CD4-positive, alpha-beta T cell (primary cell): ENCODE results near the gene COL19A1. TPM values are rescaled to one million over a fixed set of nuclear protein-coding genes. Genes with fewer than 3 reads are reported as not detected.

ENCODE experiments used
- ATAC-seq: fragments of 200-7000 bp; cut with Tn5 transposase; one replicate; pipeline ENCODE4 v1.10.0; 2022; ENCODE audit warnings: mild to moderate bottlenecking; ENCODE audit not compliant: poor library complexity
- CTCF ChIA-PET: fragments of 350-600 bp; sonication (Branson Sonifier 250); formaldehyde crosslinking; loops from one replicate; lab custom pipeline; 2021; ENCODE audit warnings: antibody characterized with exemption, inconsistent platforms; lab: Charles Lee
- POLR2A ChIA-PET: fragments of 350-600 bp; sonication (Branson Sonifier 250); formaldehyde crosslinking; loops from one replicate; lab custom pipeline; 2021; ENCODE audit warnings: antibody characterized with exemption, inconsistent platforms; lab: Charles Lee
- DNase-seq, 14 experiments: peaks; one replicate each; pipeline ENCODE4 v3.0.0-alpha.2; 2013 to 2020; ENCODE audit warnings: mixed read lengths in 2 of 14
- H3K27ac ChIP-seq, 2 donors: one replicate each; pipeline versions ENCODE4 v1.5.1 to v1.7.0; 2013; ENCODE audit warnings: low read length in 2 of 2, low read depth in 1 of 2, mild to moderate bottlenecking in 1 of 2
- H3K27me3 ChIP-seq, 2 experiments: 1 replicate in 1 of 2; 2 replicates in 1 of 2; pipeline versions ENCODE4 v1.6.1 to v1.7.0; 2013; ENCODE audit warnings: low read length in 2 of 2, control low read depth in 1 of 2, mild to moderate bottlenecking in 1 of 2, moderate library complexity in 1 of 2; ENCODE audit not compliant: insufficient read depth in 2 of 2, control insufficient read depth in 1 of 2
- H3K36me3 ChIP-seq: one replicate; pipeline ENCODE4 v1.6.1; 2013; ENCODE audit warnings: low read length, control low read depth; ENCODE audit not compliant: insufficient read depth
- H3K4me1 ChIP-seq: one replicate; pipeline ENCODE4 v1.6.1; 2013; ENCODE audit warnings: low read length, control low read depth; ENCODE audit not compliant: insufficient read depth
- H3K4me3 ChIP-seq: one replicate; pipeline ENCODE4 v1.5.1; 2013; ENCODE audit warnings: mild to moderate bottlenecking, low read length, moderate library complexity
- H3K9me3 ChIP-seq, 2 experiments: 1 replicate in 1 of 2; 2 replicates in 1 of 2; pipeline versions ENCODE4 v1.6.1 to v1.7.0; 2013; ENCODE audit warnings: low read length in 2 of 2, mild to moderate bottlenecking in 2 of 2, control low read depth in 1 of 2, moderate library complexity in 1 of 2; ENCODE audit not compliant: control insufficient read depth in 1 of 2, insufficient read depth in 1 of 2
- H3K27ac Mint-ChIP-seq: one replicate; pipeline ENCODE4 v1.8.0; 2020; ENCODE audit warnings: mixed read lengths
- H3K27me3 Mint-ChIP-seq: one replicate; pipeline ENCODE4 v1.8.0; 2021; ENCODE audit warnings: mixed read lengths
- H3K36me3 Mint-ChIP-seq: one replicate; pipeline ENCODE4 v1.8.0; 2021; ENCODE audit warnings: low read depth, mixed read lengths
- H3K4me1 Mint-ChIP-seq: one replicate; pipeline ENCODE4 v1.8.0; 2021; ENCODE audit warnings: low read depth, mixed read lengths
- H3K4me3 Mint-ChIP-seq: one replicate; pipeline ENCODE4 v1.8.0; 2020; ENCODE audit warnings: mild to moderate bottlenecking, mixed read lengths
- H3K9me3 Mint-ChIP-seq: one replicate; pipeline ENCODE4 v1.8.0; 2020; ENCODE audit warnings: mixed read lengths
- intact Hi-C, 2 experiments: fragments of 100-400 bp; cut with DNase I in 1 of 2; cut with micrococcal nuclease in 1 of 2; formaldehyde crosslinking; loops; one replicate each; pipeline versions ENCODE4 v1.15.1 to v1.9.0; 2023 to 2025; cut with DNase I, micrococcal nuclease
- total RNA-seq, 174 experiments: library from RNA in 2 of 174; stranded (reverse) in 2 of 174; gene quantifications; one replicate each; pipeline ENCODE4 v1.2.3 and lab custom pipeline; 2021 to 2026
- TF ChIP-seq, protein P1 (sequence below): fragments of 200-600 bp; IDR thresholded peaks from one replicate; pipeline ENCODE4 v1.8.0; 2022; ENCODE audit warnings: antibody characterized with exemption, mild to moderate bottlenecking

The COL19A1 gene
- total RNA-seq, 2 experiments from 2014 or later: not detected

DNA sequence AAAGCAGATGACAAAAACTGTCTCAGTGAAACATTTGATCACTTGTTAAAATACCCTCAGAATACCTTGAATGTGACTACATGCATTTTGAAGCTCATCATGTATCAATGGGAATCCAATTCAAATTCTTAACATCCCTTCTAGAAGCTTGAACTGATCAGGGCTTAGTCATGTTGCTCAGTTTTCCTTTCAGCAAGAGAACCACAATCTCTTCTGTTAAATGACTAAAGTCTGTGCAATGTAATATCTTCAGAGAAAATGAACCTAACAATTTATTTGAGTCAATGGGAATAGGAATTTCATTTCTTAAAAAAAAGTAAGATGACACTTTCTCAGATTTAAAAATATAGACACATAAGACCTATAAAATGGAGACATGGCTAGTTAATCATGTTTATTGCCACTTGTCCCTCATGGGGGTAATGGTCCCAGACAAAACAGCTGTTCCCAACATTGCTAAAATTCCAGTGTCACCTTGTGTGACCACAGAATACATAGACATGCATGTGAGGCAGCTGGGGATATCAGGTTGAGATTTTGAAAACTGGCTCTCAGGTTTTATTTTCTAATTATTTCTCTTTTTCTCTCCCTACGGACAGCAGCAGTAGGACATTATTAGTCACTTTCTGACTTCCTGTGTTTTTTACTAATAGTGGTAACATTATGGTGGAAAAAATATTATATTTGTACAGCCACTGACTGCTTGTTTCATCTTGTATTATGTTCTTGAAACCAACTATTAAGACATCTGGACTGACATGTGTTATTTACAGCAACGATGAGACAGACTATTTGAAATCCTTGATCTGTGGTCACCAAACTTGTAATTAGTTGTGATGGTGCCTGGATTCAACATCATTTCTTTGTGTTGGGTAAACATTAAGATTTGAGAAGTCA, 244.0 kb downstream of the COL19A1 start:
- H3K9me3 ChIP-seq: no peaks in the 10 kb centered on the region
- no peak for DNase-seq
- no peaks in the 10 kb centered on the region for H3K36me3 ChIP-seq
- H3K27me3 ChIP-seq: peaks cover 0 to 7% of the 10 kb centered on the region in 2 experiments
- Mint-ChIP-seq H3K36me3 (no peaks in the 10 kb centered on the region), H3K27me3 (peaks cover 21% of the 10 kb centered on the region), H3K27ac (no peak overlapping the region), H3K4me3 (no peak overlapping the region), H3K9me3 (no peaks in the 10 kb centered on the region), H3K4me1 (no peaks in the 10 kb centered on the region)
- no peak overlapping the region for H3K27ac ChIP-seq
- intact Hi-C loops: no loop called here
- TF ChIP-seq, protein P1, sequence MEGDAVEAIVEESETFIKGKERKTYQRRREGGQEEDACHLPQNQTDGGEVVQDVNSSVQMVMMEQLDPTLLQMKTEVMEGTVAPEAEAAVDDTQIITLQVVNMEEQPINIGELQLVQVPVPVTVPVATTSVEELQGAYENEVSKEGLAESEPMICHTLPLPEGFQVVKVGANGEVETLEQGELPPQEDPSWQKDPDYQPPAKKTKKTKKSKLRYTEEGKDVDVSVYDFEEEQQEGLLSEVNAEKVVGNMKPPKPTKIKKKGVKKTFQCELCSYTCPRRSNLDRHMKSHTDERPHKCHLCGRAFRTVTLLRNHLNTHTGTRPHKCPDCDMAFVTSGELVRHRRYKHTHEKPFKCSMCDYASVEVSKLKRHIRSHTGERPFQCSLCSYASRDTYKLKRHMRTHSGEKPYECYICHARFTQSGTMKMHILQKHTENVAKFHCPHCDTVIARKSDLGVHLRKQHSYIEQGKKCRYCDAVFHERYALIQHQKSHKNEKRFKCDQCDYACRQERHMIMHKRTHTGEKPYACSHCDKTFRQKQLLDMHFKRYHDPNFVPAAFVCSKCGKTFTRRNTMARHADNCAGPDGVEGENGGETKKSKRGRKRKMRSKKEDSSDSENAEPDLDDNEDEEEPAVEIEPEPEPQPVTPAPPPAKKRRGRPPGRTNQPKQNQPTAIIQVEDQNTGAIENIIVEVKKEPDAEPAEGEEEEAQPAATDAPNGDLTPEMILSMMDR: no peak
- ATAC-seq: no peak
- H3K4me1 ChIP-seq: no peaks in the 10 kb centered on the region
- ChIA-PET POLR2A (no interaction called here), CTCF (no interaction called here)
- H3K4me3 ChIP-seq: no peak overlapping the region

DNA sequence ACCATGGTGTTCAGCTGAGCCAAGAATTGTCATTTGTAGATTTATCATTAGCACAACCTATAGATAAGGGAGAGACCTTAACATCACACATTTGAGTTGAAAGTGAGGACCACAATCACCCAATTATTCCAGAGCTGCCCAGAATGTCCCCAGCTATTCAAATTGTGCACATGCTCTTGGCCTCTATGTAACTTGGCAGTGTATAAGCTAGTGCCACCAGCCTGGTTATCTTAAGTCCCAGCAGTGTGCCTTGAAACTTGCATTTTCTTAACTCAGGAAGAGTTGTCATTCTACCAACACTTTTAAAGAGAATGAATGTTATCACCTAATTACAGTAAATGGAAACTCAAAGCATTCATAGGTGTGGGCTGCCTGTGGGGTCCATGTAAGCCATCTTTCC, 245.4 kb downstream of the COL19A1 start:
- no peak overlapping the region for H3K27ac Mint-ChIP-seq
- H3K4me1 Mint-ChIP-seq: no peaks in the 10 kb centered on the region
- H3K27ac ChIP-seq: no peak overlapping the region
- no peaks in the 10 kb centered on the region for H3K36me3 Mint-ChIP-seq
- ATAC-seq (no peak), DNase-seq (no peak)
- H3K4me1 ChIP-seq: no peaks in the 10 kb centered on the region
- ChIA-PET POLR2A (no interaction called here), CTCF (no interaction called here)
- H3K9me3 Mint-ChIP-seq: no peaks in the 10 kb centered on the region
- H3K27me3 ChIP-seq: peaks cover 0 to 7% of the 10 kb centered on the region in 2 experiments
- TF ChIP-seq, protein P1: no peak
- H3K36me3 ChIP-seq: no peaks in the 10 kb centered on the region
- no peak overlapping the region for H3K4me3 Mint-ChIP-seq
- intact Hi-C loops: no loop called here
- no peaks in the 10 kb centered on the region for H3K9me3 ChIP-seq
- no peak overlapping the region for H3K4me3 ChIP-seq
- H3K27me3 Mint-ChIP-seq: peaks cover 21% of the 10 kb centered on the region

DNA sequence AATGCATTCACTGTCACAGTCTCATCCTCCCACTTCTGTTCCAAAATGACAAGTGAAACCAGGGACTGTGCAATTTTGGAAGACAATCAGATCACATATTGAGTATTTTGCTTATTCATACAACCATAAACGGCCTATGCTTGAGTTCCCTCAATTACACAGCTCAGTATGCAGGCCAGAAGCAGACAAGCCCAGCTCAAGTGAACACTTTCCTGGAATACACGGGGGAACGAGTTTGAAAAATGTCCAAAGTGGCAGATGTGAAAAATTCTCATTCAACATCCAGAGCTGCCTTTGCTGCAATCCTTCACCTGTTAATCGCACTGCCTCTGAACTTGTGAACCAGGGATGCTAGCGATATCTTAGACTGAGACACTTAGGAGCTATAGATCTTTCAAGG, 246.4 kb downstream of the COL19A1 start:
- H3K36me3 Mint-ChIP-seq: no peaks in the 10 kb centered on the region
- TF ChIP-seq, protein P1: no peak
- CTCF ChIA-PET: no interaction called here
- Histone ChIP-seq H3K9me3 (no peaks in the 10 kb centered on the region), H3K4me1 (no peaks in the 10 kb centered on the region), H3K27ac (no peak overlapping the region), H3K36me3 (no peaks in the 10 kb centered on the region), H3K4me3 (no peak overlapping the region), H3K27me3 (peaks cover 0 to 7% of the 10 kb centered on the region in 2 experiments)
- no peak overlapping the region for H3K27ac Mint-ChIP-seq
- no peaks in the 10 kb centered on the region for H3K4me1 Mint-ChIP-seq
- peaks cover 14% of the 10 kb centered on the region for H3K27me3 Mint-ChIP-seq
- H3K4me3 Mint-ChIP-seq: no peak overlapping the region
- no peaks in the 10 kb centered on the region for H3K9me3 Mint-ChIP-seq
- intact Hi-C loops: no loop called here
- ATAC-seq: no peak
- DNase-seq: no peak
- POLR2A ChIA-PET: no interaction called here
